D721Med (cell line): ENCODE results near the gene MEGF9.

Experiments
- DNase-seq: peaks from one replicate; pipeline ENCODE4 v3.0.0; 2011; ENCODE audit warnings: low spot score; ENCODE audit not compliant: insufficient read length
- FAIRE-seq: peaks from 2 replicates; lab custom pipeline; 2011; peaks lifted over from hg19 to GRCh38; lab: Jason Lieb, UNC
- CTCF ChIP-seq: IDR thresholded peaks from 2 replicates; pipeline ENCODE4 v1.5.1; 2012; ENCODE audit warnings: mild to moderate bottlenecking, control low read depth; ENCODE audit not compliant: insufficient read depth; ENCODE audit errors: missing control alignments

Gene MEGF9

DNA sequence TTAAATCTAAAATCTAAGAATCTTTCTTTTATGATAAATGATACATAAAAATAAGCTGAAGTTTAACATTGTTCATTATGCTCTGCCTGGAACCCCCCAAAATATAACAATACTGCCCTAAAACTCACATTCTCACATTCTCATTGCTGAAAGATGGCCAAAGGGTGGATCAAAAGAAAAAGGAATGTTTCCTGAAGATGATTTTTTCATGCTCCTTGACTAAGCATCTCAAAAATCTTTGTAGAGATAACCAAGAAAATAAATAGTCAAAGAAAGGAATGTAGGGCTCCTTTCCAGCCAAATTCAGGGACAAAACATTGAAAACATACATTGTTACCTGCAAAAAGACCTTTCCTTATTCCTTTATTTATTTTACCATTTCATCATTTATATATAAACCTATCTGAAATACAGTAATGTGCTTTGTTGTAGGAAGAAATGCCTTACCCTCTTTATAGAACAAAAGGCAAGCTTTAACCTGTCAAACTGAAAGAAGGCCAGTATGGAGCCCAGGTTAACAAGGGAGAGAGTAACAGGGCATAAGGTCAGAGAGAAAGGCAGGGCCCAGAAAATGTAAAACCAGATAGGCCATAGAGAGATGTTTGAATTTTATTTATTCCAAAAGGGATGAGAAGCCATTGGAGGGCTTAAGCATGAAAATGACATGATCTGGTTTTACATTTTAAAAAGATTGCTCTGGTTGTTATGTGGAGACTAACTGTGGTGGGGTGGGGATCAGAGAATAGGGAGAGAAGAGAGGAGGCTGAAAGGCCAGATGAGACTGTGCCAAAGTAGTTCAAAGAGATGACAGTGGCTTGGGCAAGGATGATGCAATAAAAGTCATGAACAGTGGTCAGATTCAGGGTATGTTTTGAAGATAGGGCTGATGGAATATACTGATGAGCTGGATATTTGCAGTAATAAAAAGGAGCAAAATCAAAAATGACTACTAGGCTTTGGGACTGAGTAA is 97.0 kb downstream of the MEGF9 start:
- no peak for DNase-seq
- no peak for TF ChIP-seq CTCF
- FAIRE-seq, result no peak

GRCh38 chr9:120612218-120612617 is 102.1 kb downstream of the MEGF9 start:
- TF ChIP-seq CTCF, result peak; percentile 71
- FAIRE-seq (no peak), DNase-seq (no peak)

DNA sequence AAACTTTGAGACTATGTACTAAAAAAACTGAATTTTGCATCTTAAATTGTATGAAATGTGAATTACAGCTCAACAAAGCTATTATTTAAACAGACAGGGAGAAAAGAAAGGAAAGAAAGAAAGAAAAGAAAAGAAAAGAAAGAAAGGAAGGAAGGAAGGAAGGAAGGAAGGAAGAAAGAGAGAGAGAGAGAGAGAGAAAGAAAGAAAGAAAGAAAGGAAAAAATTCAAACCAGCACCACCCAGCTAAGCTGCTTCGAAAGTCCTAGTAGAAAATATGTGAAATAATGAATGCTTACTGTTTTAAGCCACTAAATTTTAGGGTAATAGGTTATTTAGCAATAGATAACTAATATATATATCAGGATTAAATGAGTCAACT is 102.6 kb downstream of the MEGF9 start:
- no peak for TF ChIP-seq CTCF
- FAIRE-seq, result no peak
- no peak for DNase-seq

DNA sequence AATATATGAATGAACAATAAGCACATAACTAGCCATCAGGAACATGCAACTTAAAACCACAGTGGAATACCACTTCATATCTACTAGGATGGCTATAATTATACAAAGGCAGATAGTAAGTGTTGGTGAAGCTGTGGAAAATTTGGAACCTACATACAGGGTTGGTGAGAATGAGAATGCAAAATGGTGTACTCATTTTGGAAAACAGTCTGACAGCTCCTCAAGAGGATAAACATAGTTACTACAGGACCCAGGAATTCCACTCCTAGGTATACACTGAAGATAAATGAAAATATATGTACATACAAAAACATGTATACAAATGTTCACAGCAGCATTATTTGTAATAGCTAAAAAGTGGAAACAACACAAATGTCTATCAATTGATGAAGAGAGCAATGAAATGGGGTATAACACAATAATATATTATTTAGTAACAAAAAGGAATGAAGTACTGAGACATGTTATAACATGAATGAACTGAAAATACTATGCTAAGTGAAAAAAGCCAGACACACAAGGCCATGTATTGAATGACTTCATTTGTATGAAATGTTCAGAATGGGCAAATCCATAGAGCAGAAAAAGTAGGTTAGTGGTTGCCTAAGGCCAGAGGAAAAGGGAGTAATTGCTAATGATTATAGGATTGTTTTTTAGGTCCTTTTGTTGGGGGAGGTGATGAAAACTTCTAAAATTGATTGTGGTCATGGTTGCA is 103.1 kb downstream of the MEGF9 start:
- DNase-seq, result no peak
- TF ChIP-seq CTCF, result peak; percentile 19
- no peak for FAIRE-seq

GRCh38 chr9:120609636-120610035 is 104.6 kb downstream of the MEGF9 start:
- TF ChIP-seq CTCF, result no peak
- FAIRE-seq, result no peak
- no peak for DNase-seq

GRCh38 chr9:120608421-120608820 is 105.8 kb downstream of the MEGF9 start:
- TF ChIP-seq CTCF, result no peak
- FAIRE-seq (no peak), DNase-seq (no peak)
